ENCODE results near the gene RIPOR2. TPM values are rescaled to one million over a fixed set of nuclear protein-coding genes. Genes with fewer than 3 reads are reported as not detected.
"Not testable (repeated sequence)": the region's sequence is repeated elsewhere in the genome, so short reads cannot be mapped to it uniquely, and the experiment has no call there.

The RIPOR2 gene
- total RNA-seq, 1 experiment from 2014 or later, result 0.47 TPM

- intact Hi-C loops (cut with micrococcal nuclease; ENCODE audit: unreplicated experiment); H3K4me3 Mint-ChIP-seq (ENCODE audit: low read depth, unreplicated experiment); DNase-seq; H3K27me3 Mint-ChIP-seq (ENCODE audit: unreplicated experiment); H3K36me3 Mint-ChIP-seq (ENCODE audit: insufficient read depth, unreplicated experiment); H3K9me3 Mint-ChIP-seq (ENCODE audit: low read depth, unreplicated experiment); BruUV-seq (replicated peaks); H3K27ac Mint-ChIP-seq (ENCODE audit: unreplicated experiment): not testable (repeated sequence)
- H3K4me1 Mint-ChIP-seq (ENCODE audit: low read depth, unreplicated experiment), result peaks cover 25% of the 10 kb centered on the region
- CTCF ChIA-PET, result interaction anchor here (0.6 to 2.6 kb wide), 6 partner anchors 8 to 184 kb away, joined by 3 to 23 read pairs (median 6); partner anchors contain the start of gene C6orf62
Observed at GRCh38 chr6:24764833-24765828, 170.6 kb downstream of the RIPOR2 start.

GRCh38 chr6:24763578-24763977, 172.2 kb downstream of the RIPOR2 start:
- no peak overlapping the region for H3K27ac Mint-ChIP-seq (ENCODE audit: unreplicated experiment)
- H3K9me3 Mint-ChIP-seq (ENCODE audit: low read depth, unreplicated experiment), result no peaks in the 10 kb centered on the region
- CTCF ChIA-PET, result interaction anchor here (0.7 kb wide), 1 partner anchor 64 kb away, joined by 6 read pairs; no protein-coding TSS in a partner anchor
- H3K4me3 Mint-ChIP-seq (ENCODE audit: low read depth, unreplicated experiment), result no peak overlapping the region
- peaks cover 25% of the 10 kb centered on the region for H3K4me1 Mint-ChIP-seq (ENCODE audit: low read depth, unreplicated experiment)
- H3K27me3 Mint-ChIP-seq (ENCODE audit: unreplicated experiment), result no peaks in the 10 kb centered on the region
- no TSS peak for BruUV-seq (replicated peaks)
- DNase-seq, result no peak
- H3K36me3 Mint-ChIP-seq (ENCODE audit: insufficient read depth, unreplicated experiment), result no peaks in the 10 kb centered on the region
- TF ChIP-seq CTCF (IDR thresholded peaks at IDR 0.05; ENCODE audit: unreplicated experiment), result no peak
- intact Hi-C loops (cut with micrococcal nuclease; ENCODE audit: unreplicated experiment), result no loop called here

- H3K4me1 Mint-ChIP-seq (ENCODE audit: low read depth, unreplicated experiment), result peaks cover 25% of the 10 kb centered on the region
- BruUV-seq (replicated peaks), result no TSS peak
- CTCF ChIA-PET, result no interaction called here
- H3K36me3 Mint-ChIP-seq (ENCODE audit: insufficient read depth, unreplicated experiment), result no peaks in the 10 kb centered on the region
- no peaks in the 10 kb centered on the region for H3K9me3 Mint-ChIP-seq (ENCODE audit: low read depth, unreplicated experiment)
- no peak for TF ChIP-seq CTCF (IDR thresholded peaks at IDR 0.05; ENCODE audit: unreplicated experiment)
- H3K27ac Mint-ChIP-seq (ENCODE audit: unreplicated experiment), result no peak overlapping the region
- no peak for DNase-seq
- intact Hi-C loops (cut with micrococcal nuclease; ENCODE audit: unreplicated experiment), result no loop called here
- no peaks in the 10 kb centered on the region for H3K27me3 Mint-ChIP-seq (ENCODE audit: unreplicated experiment)
- no peak overlapping the region for H3K4me3 Mint-ChIP-seq (ENCODE audit: low read depth, unreplicated experiment)
Observed at GRCh38 chr6:24761851-24762250, 173.9 kb downstream of the RIPOR2 start.

- peak; percentile 44 for DNase-seq
- no peak overlapping the region for H3K27ac Mint-ChIP-seq (ENCODE audit: unreplicated experiment)
- CTCF ChIA-PET, result interaction anchor here (1.4 kb wide), 1 partner anchor 177 kb away, joined by 6 read pairs; no protein-coding TSS in a partner anchor
- no TSS peak for BruUV-seq (replicated peaks)
- TF ChIP-seq CTCF (IDR thresholded peaks at IDR 0.05; ENCODE audit: unreplicated experiment), result no peak
- no peaks in the 10 kb centered on the region for H3K9me3 Mint-ChIP-seq (ENCODE audit: low read depth, unreplicated experiment)
- peaks cover 25% of the 10 kb centered on the region for H3K4me1 Mint-ChIP-seq (ENCODE audit: low read depth, unreplicated experiment)
- no peaks in the 10 kb centered on the region for H3K36me3 Mint-ChIP-seq (ENCODE audit: insufficient read depth, unreplicated experiment)
- no peaks in the 10 kb centered on the region for H3K27me3 Mint-ChIP-seq (ENCODE audit: unreplicated experiment)
- H3K4me3 Mint-ChIP-seq (ENCODE audit: low read depth, unreplicated experiment), result no peak overlapping the region
- intact Hi-C loops (cut with micrococcal nuclease; ENCODE audit: unreplicated experiment), result no loop called here
Observed at GRCh38 chr6:24761193-24761835, 174.4 kb downstream of the RIPOR2 start.
